GM18499 (cell line): ENCODE measurements around the gene TMEM53.

Experiments
- ATAC-seq: cut with Tn5 transposase; IDR thresholded peaks from one replicate; pipeline ENCODE4 v1.9.1; 2021; ENCODE audit warnings: moderate number of reproducible peaks; ENCODE audit not compliant: insufficient read depth, unreplicated experiment

Gene TMEM53

DNA sequence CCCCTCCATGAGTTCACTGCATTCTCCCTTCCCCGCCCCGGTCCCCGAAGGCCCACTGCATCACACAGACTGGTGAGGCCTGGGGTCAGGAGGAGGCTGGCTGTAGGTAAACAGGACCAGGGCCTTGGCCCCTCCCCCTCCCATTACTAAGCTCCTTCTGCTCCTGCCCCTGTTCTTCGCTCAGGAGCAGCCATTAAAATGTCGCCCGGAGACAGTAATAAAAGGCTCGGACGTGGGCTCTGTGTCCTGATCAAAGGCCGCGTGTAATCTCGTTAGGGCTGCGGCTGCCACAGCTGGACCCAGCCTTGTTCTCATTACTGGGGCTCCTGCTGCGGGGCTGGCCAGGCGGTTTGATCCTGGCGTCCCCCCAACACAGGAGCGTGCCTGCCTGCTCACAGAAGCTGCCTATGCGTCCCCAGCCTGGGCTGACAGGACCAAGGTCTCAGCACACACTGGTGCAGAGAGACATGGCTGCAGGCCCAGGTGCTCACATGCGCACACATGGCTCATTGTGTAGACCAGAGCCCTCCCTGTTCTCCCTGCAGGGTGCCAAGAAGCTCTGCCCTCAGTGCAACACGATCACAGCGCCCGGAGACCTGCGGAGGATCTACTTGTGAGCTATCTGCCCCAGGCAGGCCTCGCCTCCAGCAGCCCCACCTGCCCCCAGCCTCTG is 24.0 kb downstream of the TMEM53 start:
- no peak for ATAC-seq

DNA sequence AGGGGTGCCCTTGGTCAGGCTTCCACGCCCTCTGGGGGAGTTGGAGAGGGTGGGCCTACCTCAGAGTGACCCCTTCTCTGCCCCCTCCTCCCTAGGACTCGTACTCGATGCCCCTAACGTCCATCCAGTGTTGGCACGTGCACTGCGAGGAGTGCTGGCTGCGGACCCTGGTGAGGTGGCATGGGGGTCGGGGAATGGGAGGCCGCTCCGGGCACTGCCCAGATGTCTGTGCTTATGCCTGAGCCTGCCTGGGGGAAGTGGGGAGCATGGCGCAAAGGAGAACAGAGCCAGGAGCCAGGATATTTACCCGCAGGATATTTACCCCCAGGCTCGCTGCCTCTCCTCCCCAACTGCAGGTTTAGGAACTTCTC is 24.5 kb downstream of the TMEM53 start:
- no peak for ATAC-seq

DNA sequence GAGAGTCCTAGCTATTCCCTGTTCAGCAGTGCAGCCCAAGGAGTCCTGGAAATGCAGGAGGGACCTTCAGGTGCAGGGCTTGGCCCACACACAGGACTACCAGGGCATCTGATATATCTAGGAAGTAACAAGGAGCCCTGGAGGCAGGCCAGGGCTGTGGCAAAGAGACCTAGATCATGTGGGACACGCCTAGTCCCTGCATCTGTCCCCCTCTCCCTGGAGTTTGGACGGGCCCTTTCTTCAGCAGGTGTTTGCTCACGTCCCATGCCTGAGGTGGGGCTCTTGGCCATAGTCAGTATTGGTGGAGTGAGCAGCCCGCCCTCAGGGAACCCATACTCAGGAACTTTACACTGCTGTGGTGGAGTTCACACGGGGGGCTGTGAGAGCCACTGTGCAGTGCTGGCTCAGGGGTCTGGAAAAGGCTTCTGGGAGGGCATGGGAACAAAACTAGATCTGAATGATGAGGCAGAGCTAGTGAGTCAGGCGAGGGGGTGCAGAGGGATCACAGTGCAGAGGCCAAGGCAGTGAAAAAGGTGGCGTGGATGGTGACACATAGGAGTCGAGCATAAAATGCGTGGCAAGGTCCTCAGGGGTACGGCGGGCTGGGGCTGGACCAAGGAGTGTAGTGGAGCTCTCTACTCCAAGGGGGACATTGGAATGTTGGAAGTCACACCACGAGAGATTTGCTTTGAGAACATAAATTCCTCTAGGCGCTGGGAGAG is 25.6 kb downstream of the TMEM53 start:
- ATAC-seq, result no peak

DNA sequence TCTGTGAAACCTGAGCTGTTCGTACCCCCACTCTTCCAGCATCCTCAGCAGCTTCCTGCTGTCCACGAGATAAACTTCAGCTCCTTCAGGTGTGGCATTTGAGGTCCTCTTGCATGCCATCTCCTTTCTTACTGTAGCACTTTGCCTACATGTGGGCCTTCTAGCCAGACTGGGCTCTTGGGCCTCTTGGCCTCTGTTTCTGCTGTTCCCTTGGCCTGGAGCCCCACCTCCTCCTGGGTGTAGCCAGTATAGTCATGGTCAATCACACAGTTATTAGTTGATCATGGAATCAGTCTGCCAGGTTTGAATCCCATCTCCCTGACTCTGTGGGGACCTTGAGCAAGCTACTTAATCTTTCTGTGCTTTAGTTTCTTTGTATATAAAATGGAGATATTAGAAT is 26.4 kb downstream of the TMEM53 start:
- no peak for ATAC-seq

DNA sequence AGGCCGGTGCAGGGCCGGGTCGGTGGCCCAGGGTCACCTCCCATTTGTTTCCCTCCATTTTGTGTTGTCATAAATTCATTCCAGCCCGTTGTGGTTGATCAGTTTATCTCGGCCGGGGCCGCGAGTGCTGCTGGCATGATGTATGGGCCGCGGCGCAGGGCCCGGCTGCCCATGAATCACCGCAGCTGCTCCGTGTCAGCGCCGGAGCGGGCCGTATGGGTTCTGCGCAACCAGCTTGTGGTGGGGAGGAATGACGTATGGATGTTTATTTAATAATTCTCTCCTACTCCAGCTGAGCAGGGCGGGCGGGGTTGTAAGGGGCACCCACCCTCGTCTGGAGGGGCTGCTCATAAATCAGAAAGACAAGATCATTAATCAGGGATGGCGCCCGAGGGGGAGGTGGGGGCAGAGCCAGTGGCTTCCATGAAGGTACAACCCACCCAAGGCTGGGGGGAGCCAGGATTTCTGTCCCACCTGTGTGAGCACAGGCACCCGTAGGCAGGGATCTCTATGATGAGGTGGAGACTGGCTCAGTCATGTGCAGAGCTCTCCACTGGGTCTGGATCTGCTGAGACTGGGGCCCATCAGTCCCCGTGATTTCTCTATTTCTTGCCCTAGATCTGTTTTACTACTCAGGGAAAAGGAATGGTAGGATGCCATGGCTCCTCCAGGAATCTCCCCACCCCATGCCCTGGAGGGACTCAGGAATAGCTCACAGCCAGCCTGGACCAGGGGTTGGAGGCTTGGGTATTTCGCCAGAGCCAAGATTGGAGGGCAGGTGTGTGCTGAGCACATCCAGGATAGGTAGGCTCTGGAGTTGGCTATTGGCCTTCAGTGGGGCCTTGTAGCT is 27.8 kb downstream of the TMEM53 start:
- no peak for ATAC-seq

DNA sequence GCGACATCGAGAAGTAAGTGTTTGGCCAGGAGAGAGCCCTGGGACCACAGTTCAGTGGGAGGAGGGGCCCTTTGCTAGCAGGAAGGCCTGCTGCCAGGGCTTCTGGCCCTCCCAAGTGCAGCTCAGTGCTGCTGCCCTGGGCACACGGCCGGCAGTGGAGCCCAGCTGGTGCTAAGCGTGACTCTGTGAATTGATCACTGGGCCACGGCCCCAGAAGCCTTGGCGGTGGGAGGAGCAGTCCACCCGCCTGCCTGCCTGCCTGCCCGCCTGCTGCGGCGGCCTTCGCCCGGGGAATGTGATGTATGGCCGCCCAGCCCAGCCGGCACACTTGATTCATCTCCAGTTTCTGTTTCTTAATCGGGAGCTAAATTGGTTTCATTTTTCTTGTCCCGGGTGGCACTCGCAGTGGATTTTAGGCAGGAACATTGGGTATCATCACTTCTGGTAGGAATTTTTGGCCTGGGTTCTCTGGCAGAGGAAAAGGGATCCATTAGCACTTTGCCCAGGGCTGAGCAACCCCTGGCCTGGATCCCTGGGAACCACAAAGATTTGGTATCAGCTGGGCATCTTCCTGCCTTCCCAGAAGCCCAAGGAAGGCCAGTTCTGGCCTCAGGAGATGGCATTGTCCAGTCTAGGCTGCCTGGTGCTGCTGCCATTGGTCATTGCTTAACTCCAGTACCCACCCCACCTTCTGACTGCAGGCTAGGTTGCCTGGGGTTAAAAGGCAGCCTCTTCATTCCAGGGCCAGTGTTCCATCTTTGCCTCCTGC is 28.6 kb downstream of the TMEM53 start:
- no peak for ATAC-seq

DNA sequence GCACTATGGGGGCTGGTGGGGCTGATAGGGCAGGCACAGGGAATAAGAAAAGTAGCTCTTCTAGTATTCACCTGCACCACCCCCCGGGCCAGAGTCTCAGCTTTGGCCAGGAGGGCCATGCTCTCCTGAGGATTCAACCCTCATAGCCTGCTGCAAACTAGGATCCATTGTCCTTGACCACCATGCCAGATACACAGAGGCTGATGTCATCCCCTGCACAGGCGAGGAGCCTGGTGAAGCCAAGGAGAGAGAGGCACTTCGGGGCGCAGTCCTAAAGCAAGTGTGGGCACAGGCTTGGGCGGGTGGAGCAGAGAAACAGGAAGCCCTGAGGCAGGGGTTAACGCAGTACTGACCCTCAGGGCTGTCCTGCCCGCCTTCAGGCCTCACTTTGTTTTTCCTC is 29.5 kb downstream of the TMEM53 start:
- no peak for ATAC-seq

DNA sequence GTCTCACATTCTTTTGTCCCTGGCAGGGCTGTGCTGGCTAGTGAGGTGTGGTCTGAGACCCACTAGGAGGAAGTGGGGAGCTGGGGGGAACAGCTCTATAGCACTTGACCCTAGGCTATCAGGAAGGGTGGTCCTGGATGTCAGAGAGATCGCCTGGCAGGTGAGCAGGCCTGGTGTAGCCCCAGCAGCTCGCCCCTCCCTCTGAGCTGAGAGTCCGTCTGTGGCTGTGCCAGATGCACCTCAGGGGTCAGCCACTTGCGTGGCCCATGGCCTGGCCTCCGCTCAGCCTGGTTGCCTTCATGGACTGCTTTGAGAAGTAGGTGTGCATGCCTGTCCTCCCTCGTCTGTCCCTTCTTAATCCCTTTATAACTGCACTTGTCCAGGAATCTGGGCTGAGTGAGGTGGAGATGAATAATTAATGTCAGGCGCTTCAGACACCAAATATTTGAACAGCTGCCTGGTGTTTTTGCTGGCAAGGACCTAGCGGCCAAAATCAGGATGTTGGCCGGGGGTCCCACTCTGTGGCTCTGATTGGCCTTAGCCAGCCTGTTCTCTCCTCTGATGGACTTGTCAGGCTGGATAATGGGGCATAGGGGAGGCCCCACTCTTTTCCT is 30.5 kb downstream of the TMEM53 start:
- ATAC-seq, result no peak

DNA sequence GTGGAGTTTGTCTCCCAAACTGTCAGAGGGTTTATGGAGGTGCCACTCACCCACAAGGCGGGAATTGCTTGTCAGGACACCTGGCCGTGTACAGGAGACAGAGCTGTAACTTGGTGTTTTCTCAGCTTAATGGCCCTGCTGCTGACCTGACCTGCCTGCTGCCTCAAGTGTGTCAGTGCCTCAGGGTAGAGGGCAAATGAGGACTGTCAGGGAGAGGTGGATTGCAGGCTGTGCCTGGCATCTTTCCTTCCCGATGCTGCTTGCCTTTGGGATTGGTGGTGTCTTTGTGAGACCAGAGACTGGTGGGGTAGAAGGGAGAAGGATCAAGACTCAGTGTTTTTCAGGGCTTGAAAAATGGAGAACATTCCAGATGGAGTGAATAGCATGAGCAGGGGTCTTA is 31.4 kb downstream of the TMEM53 start:
- no peak for ATAC-seq

DNA sequence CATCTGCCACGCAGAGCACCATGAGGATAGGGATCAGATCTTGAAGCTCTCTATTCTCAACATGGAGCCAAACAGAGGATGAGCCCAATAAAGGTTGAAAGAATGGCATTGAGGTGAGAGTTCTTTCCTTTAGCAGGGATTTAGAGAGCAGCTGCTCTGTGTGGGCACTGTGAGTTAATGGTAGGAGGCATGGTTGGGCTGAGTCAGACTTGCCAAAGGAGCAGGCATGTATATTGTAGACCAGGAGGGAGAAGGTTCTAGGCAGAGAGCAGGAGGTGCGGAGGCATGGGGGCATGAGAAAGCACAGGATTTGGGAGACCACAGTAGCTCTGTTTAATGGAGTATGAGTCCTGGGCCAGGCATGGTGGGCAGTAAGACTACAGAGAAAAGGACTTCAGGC is 32.0 kb downstream of the TMEM53 start:
- no peak for ATAC-seq

DNA sequence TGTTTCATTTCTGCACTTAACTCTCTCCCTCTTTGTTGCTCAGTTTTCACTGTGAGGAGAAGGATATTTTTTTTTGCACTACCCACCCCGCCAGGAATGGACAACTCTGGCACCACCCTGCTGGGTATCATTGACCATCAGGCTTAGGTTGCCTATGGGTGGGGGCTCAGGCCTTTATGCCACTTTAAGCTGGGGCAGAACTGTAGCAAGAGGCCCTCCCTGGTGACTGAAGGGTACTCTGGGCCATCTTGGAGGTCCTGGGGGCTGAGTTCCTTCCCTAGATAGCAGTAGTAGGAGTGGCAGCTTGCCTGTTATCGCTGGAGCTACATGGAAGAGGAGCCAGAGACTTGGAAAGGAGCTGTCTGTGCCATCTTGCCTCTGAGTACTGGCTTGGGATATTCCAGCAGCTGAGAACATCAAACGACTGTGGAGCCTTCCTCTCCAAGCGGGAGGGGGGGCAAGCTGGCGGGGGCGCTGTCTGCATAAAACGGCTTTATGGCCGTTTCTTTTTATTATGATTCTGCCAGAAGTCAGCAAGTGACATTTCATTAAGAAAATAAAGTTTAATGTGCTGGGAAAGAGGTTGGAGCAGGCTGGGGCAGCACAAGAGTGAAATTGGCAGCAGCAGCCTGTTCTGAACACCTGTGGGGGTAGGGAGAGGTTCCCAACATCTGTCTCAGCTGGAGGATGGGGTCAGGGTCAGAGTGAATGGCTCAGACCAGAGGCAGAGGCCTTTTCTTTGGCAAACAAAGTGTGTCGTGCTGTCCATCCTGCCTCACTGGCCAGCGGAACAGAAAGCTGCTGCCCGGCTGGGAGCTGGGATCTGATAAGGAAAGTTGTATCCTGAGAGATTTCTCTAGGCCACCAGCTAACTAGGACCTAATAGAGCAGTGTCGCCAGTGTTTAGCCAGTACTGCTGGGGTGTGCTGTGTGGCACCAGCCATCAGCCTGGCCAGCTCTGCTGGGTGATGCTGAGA is 32.9 kb downstream of the TMEM53 start:
- ATAC-seq, result no peak

DNA sequence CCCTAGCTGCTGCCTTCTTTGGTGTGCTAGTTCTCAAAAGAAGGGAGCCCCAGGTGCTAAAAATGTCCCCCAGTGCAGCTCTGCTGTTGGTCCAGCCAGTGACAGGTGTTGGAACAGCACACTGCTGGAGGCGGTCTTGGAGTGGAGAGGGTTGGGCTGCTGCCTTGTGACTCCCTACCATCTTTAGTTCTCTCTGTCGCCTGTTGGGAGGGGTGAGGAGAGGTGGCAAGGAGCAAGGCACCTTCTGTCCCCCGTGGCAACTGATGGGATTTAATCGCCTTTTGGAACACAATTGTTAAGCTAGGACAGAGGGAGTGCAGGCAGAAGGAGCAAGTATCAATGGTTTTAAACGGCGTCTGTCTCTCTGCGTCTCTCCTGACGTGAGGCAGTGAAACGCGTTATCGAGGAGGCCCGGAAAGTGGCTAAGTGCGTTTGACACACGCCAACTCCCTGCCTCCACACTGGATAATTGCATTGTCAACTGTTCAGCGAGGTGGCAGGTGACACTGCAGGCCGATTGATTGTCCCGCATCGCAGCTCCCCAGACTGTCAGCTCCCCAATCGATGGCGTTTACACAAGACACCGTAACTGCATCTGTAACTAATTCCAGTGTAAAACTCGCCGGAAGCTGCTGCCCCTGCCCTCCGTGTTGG is 34.0 kb downstream of the TMEM53 start:
- ATAC-seq, result no peak

DNA sequence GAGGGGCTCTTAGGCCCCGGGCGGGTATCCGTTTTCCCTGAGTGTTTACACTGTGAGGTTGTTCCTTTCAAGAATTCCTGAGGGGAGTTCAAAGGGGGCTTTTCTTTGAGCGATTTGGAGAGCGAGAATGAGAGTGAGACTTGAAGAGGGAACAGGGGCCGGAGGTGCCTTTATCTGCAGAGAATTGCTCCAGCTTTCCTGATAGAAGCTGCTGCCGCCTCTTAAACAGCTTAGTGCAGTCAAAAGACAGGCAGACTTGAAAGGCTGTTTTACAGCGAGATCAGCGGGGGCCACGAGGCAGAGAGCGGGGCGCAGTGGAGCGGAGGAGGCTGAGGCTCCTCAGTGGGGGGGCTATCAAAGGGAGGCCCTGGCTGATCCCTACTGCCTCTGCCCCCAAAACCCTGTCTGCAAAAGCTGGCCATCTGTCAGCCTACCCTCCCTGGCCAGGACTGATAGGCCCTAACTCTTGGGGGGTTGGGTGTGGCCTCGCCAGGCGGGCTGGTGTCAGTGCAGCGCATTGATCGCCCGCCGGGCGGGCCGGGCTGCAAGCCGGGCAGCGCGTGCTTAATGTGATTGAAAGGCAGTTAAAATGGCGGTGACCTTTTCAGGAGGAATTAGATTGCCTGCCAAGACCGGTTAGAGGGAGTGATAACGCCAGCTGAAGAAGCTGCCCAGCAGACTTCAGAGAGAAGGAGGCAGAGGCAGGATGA is 36.4 kb downstream of the TMEM53 start:
- no peak for ATAC-seq

DNA sequence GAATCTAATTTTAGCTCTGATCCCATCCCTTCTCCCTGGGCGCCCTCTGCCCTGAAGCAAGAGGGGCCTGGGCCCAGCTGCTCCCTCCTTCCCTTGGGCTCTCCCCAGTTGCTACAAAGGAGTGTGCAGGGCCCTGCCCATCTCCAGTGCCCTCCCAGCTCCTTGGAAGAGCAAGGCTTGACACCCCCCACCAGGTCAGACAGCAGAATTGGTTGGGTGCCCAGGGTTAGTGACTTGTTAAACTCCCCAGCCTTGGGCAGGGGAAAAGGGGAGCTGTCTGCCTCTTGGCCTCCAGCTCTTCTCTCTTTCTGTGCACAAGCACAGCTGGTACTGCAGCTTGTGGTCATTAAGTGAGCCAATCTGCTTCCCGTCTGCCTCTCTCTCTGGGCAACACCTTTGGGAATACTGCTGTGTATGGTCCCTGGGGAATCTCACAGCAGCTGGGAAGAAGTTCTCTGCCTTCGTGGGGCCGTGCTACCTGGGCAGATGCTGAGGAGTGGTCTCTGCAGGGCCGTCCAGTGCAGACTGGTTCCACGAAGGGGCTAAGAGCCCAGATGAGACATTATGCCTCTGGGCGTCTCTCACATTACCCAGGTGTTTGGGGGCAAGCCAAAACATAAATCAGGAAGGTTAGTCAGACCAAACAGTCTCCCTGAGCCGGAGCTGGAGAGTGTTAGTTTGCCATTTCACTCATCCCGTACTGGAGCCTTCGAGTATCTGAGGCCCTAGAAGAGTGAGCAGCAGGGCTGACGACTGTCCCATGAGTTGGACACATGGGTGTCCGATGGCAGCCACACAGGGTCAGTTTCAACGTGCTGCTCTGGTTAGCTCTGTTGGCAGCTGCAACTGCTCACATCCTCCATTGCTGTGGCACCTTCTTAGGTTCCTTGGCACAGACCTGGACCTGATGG is 37.3 kb downstream of the TMEM53 start:
- ATAC-seq, result no peak

DNA sequence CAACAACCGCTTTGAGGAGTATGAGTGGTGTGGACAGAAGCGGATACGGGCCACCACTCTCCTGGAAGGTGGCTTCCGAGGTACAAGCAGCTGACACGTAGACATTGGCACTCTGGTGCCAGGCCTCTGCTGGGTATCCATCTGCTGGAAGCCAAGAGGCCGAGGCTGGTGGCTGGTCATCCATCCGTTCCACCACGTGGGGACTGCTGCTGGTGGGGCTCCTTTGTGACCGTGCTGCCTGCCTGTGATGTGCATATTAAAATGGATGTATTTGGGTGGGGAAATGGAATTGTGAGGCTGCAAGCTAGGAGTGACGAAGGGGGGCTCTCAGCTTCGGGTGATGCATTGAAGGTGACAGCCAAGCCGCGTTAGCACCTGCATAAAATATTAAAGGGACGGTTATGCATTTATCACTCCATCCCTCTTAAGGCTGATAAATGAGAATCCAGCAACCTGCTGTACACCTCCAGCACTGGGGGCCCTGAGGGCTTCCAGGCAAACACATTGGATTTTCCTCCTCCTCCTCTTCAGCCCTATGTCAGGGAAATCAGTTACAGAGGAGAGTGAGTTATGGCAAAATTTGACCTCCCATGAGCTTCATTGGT is 38.1 kb downstream of the TMEM53 start:
- no peak for ATAC-seq

DNA sequence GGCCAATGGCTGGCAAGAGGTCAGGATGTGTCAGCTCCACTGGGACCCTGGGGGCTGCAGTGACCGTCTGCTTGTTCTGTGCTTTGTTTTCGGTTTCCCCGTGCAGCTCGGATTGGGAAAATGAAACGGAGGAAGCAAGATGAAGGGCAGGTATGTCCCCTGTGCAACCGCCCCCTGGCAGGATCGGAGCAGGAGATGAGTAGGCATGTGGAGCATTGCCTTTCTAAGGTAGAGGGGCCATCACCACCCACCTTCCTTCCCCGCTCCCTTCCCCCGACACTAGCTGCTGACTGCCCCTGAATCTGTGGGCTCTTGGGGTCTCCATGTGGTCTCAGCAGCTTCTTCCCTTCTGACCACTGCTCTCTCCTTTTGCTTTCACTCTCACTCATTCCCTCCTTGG is 38.8 kb downstream of the TMEM53 start:
- no peak for ATAC-seq
